HepG2 (cell line): ENCODE results near the gene SH3PXD2A. TPM values are rescaled to one million over a fixed set of nuclear protein-coding genes. Genes with fewer than 3 reads are reported as not detected.

Experiments
- ATAC-seq: fragments of 200-7000 bp; cut with Tn5 transposase; 3 replicates; pipeline ENCODE4 v1.9.1; 2020; ENCODE audit warnings: mild to moderate bottlenecking, moderate library complexity
- BruUV-seq: library from RNA; stranded (reverse); fragments of 400-500 nt; replicated peaks from 2 replicates; lab custom pipeline; 2021; lab: Mats Ljungman, UMichigan
- CTCF ChIA-PET: fragments of 300-600 bp; formaldehyde crosslinking; extraction: SDS; loops from one replicate; lab custom pipeline; 2021; ENCODE audit warnings: low total read pairs, inconsistent platforms, low intra/inter-chr PET ratio; lab: Yijun Ruan, JAX
- POLR2A ChIA-PET: fragments of 350-600 bp; sonication (Branson Sonifier 250); formaldehyde crosslinking; loops from one replicate; lab custom pipeline; 2020; ENCODE audit warnings: antibody characterized with exemption, inconsistent platforms; lab: Yijun Ruan, JAX
- DNase-seq: peaks from one replicate; pipeline ENCODE4 v3.0.0-alpha.2; 2015; ENCODE audit warnings: low spot score
- FAIRE-seq: peaks from 3 replicates; lab custom pipeline; 2011; peaks lifted over from hg19 to GRCh38; lab: Jason Lieb, UNC
- H2AFZ ChIP-seq: one replicate; pipeline ENCODE4 v1.6.1; 2011; ENCODE audit warnings: low read length, inconsistent platforms
- H3K27ac ChIP-seq: fragments of 300-600 bp; 3 replicates; pipeline ENCODE4 v1.8.0; 2011; ENCODE audit warnings: mixed run types, mild to moderate bottlenecking, mixed read lengths, low read length, inconsistent platforms; ENCODE audit not compliant: insufficient read depth; ENCODE audit errors: extremely low read length
- H3K27me3 ChIP-seq, 2 experiments: fragments of 200-600 bp in 1 of 2; 2 replicates in 1 of 2; 3 replicates in 1 of 2; pipeline versions ENCODE4 v1.6.0 to v1.8.0; 2011; ENCODE audit warnings: low read length in 2 of 2, mild to moderate bottlenecking in 2 of 2, moderate library complexity in 2 of 2, inconsistent platforms in 1 of 2; ENCODE audit not compliant: insufficient read depth in 2 of 2, control insufficient read depth in 1 of 2
- H3K36me3 ChIP-seq, 2 experiments: fragments of 200-600 bp in 1 of 2; replicated peaks in 1 of 2; 2 replicates in 1 of 2; 3 replicates in 1 of 2; pipeline versions ENCODE4 v1.5.1 to v1.8.0; 2011; ENCODE audit warnings: low read length in 2 of 2, inconsistent platforms in 1 of 2; ENCODE audit not compliant: insufficient read depth in 2 of 2, control insufficient read depth in 1 of 2
- H3K4me1 ChIP-seq: 2 replicates; pipeline ENCODE4 v1.5.1; 2012; ENCODE audit warnings: low read length, inconsistent platforms; ENCODE audit not compliant: insufficient read depth
- H3K4me2 ChIP-seq: 2 replicates; pipeline ENCODE4 v1.6.0; 2011; ENCODE audit warnings: low read depth, low read length, inconsistent platforms
- H3K4me3 ChIP-seq, 3 experiments: fragments of 200-600 bp in 1 of 3; sonication (generic), shearing (Covaris generic) in 1 of 3; replicated peaks in 1 of 3; 2 replicates each; pipeline ENCODE4 v1.5.1; 2011 to 2016; ENCODE audit warnings: low read length in 3 of 3, inconsistent platforms in 2 of 3, low read depth in 2 of 3, mild to moderate bottlenecking in 2 of 3, control low read depth in 1 of 3, mixed read lengths in 1 of 3; ENCODE audit not compliant: insufficient read depth in 1 of 3
- H3K79me2 ChIP-seq: one replicate; pipeline ENCODE4 v1.6.1; 2011; ENCODE audit warnings: low read length, inconsistent platforms; ENCODE audit not compliant: insufficient read depth
- H3K9ac ChIP-seq: 2 replicates; pipeline ENCODE4 v1.6.0; 2011; ENCODE audit warnings: mild to moderate bottlenecking, low read depth, low read length, inconsistent platforms; ENCODE audit not compliant: insufficient read depth
- H3K9me3 ChIP-seq: 2 replicates; pipeline ENCODE4 v1.5.1; 2012; ENCODE audit warnings: mild to moderate bottlenecking, low read length
- H4K20me1 ChIP-seq: 2 replicates; pipeline ENCODE4 v1.6.0; 2011; ENCODE audit warnings: inconsistent platforms, mild to moderate bottlenecking, low read length, moderate library complexity; ENCODE audit not compliant: insufficient read depth
- CBX5 ChIP-seq: sonication (generic); formaldehyde crosslinking; IDR thresholded peaks from 2 replicates; pipeline ENCODE4 v1.4.0; 2020; ENCODE audit warnings: missing genetic modification reagents, borderline replicate concordance
- CHD4 ChIP-seq: fragments of 200-600 bp; sonication (generic); IDR thresholded peaks from 2 replicates; pipeline ENCODE4 v1.7.0; 2017; ENCODE audit warnings: mild to moderate bottlenecking, low read length, borderline replicate concordance
- DNMT3B ChIP-seq: conservative IDR thresholded peaks from 2 replicates; pipeline ENCODE4 v1.6.1; 2016; ENCODE audit warnings: missing biosample characterization, control low read depth
- DPF2 ChIP-seq: sonication (generic); formaldehyde crosslinking; IDR thresholded peaks from 2 replicates; pipeline ENCODE4 v1.4.0; 2020; ENCODE audit warnings: mild to moderate bottlenecking, low read depth, missing genetic modification reagents, borderline replicate concordance
- ETV5 ChIP-seq: IDR thresholded peaks from 2 replicates; pipeline ENCODE4 v1.6.1; 2018; ENCODE audit warnings: missing biosample characterization, missing genetic modification reagents, inconsistent platforms, borderline replicate concordance
- HNF4G ChIP-seq, 2 experiments: sonication (generic) in 1 of 2; formaldehyde crosslinking in 1 of 2; IDR thresholded peaks; 2 replicates each; pipeline versions ENCODE4 v1.4.0 to v1.6.1; 2011 to 2020; ENCODE audit warnings: borderline replicate concordance in 2 of 2, low read depth in 2 of 2, mild to moderate bottlenecking in 2 of 2, low read length in 1 of 2, missing genetic modification reagents in 1 of 2, moderate library complexity in 1 of 2
- IKZF1 ChIP-seq: fragments of 450-650 bp; IDR thresholded peaks from 2 replicates; pipeline ENCODE4 v1.7.1; 2016
- ISL2 ChIP-seq: sonication (generic); formaldehyde crosslinking; IDR thresholded peaks from 2 replicates; pipeline ENCODE4 v1.5.0; 2020; ENCODE audit warnings: missing genetic modification reagents
- MEIS2 ChIP-seq: sonication (generic); formaldehyde crosslinking; IDR thresholded peaks from 2 replicates; pipeline ENCODE4 v1.9.0; 2021; ENCODE audit warnings: mild to moderate bottlenecking, missing genetic modification reagents
- NFYB ChIP-seq: sonication (generic); formaldehyde crosslinking; IDR thresholded peaks from 2 replicates; pipeline ENCODE4 v1.4.0; 2020; ENCODE audit warnings: missing genetic modification reagents
- NFYC ChIP-seq: IDR thresholded peaks from 2 replicates; pipeline ENCODE4 v1.6.1; 2016; ENCODE audit warnings: missing genetic modification reagents, missing compliant biosample characterization
- PRPF4 ChIP-seq: fragments of 200-400 bp; formaldehyde crosslinking; IDR thresholded peaks from 2 replicates; pipeline ENCODE4 v1.6.1; 2016; ENCODE audit warnings: low read length, low read depth; ENCODE audit not compliant: poor library complexity, severe bottlenecking
- SAP130 ChIP-seq: IDR thresholded peaks from 2 replicates; pipeline ENCODE4 v1.6.1; 2016; ENCODE audit warnings: low read depth
- THAP9 ChIP-seq: sonication (generic); formaldehyde crosslinking; IDR thresholded peaks from 2 replicates; pipeline ENCODE4; 2020; ENCODE audit warnings: missing genetic modification reagents, mild to moderate bottlenecking, borderline replicate concordance
- ZBTB3 ChIP-seq: sonication (generic); formaldehyde crosslinking; IDR thresholded peaks from 2 replicates; pipeline ENCODE4 v1.4.0; 2020; ENCODE audit warnings: low read depth, mild to moderate bottlenecking, moderate library complexity, missing genetic modification reagents, borderline replicate concordance
- ZNF12 ChIP-seq: sonication (generic); formaldehyde crosslinking; IDR thresholded peaks from 2 replicates; pipeline ENCODE4 v1.5.0; 2020; ENCODE audit warnings: missing genetic modification reagents
- ZNF501 ChIP-seq: sonication (generic); formaldehyde crosslinking; IDR thresholded peaks from 2 replicates; pipeline ENCODE4 v1.5.1; 2020; ENCODE audit warnings: mild to moderate bottlenecking, moderate library complexity, missing genetic modification reagents
- ZNF543 ChIP-seq: sonication (generic); formaldehyde crosslinking; IDR thresholded peaks from 2 replicates; pipeline ENCODE4 v1.4.0; 2020; ENCODE audit warnings: mild to moderate bottlenecking, missing genetic modification reagents
- ZNF619 ChIP-seq: sonication (generic); formaldehyde crosslinking; IDR thresholded peaks from 2 replicates; pipeline ENCODE4 v1.4.0; 2020; ENCODE audit warnings: mild to moderate bottlenecking, missing genetic modification reagents
- ZNF75D ChIP-seq: sonication (generic); formaldehyde crosslinking; IDR thresholded peaks from 2 replicates; pipeline ENCODE4 v1.8.1; 2023; ENCODE audit warnings: missing genetic modification reagents, mild to moderate bottlenecking, borderline replicate concordance
- ZNF768 ChIP-seq: sonication (generic); formaldehyde crosslinking; IDR thresholded peaks from 2 replicates; pipeline ENCODE4 v1.4.0; 2020; ENCODE audit warnings: missing genetic modification reagents
- WGBS: methylation state at CpG from one replicate; pipeline ENCODE4 v1.1.6; 2017; ENCODE audit warnings: low lambda C conversion rate; 5-methylcytosine and 5-hydroxymethylcytosine counted together
- in situ Hi-C: cut with HindIII; loops from 2 replicates; pipeline ENCODE4 v1.10.0; 2017; ENCODE audit warnings: low pct_unique_long_range_greater_than_20kb; ENCODE audit not compliant: extremely low pct_ligation_motif_present
- intact Hi-C: fragments of 100-400 bp; cut with micrococcal nuclease; formaldehyde crosslinking; loops from one replicate; pipeline ENCODE4 v1.10.0; 2022; ENCODE audit not compliant: unreplicated experiment
- polyA plus RNA-seq, 8 experiments: library from polyadenylated mRNA; depleted of rRNA in 3 of 8; stranded (reverse) in 7 of 8; unstranded in 1 of 8; fragments of >200 nt; fragmentation: Illumina TruSeq in 4 of 8; extraction: Trizol in 4 of 8; gene quantifications; 2 replicates each; pipeline versions ENCODE4 v1.2.1 to v1.2.3, GENCODE V29; 2011 to 2016; ENCODE audit warnings: low read depth in 4 of 8, missing spikeins in 1 of 8, mixed read lengths in 1 of 8; ENCODE audit not compliant: insufficient read depth in 1 of 8
- total RNA-seq, 5 experiments: library from RNA; depleted of rRNA; stranded (reverse); fragments of >200 nt; fragmentation: Illumina TruSeq; extraction: Trizol; gene quantifications; 2 replicates each; pipeline ENCODE4 v1.2.3, GENCODE V29; 2016; ENCODE audit warnings: low read depth in 1 of 5
- TF ChIP-seq, protein P1 (sequence below): sonication (generic); formaldehyde crosslinking; IDR thresholded peaks from 2 replicates; pipeline ENCODE4 v1.5.1; 2020; ENCODE audit warnings: mild to moderate bottlenecking, missing genetic modification reagents, borderline replicate concordance

SH3PXD2A gene
- total and polyA plus RNA-seq, 2 of the 13 experiments (the other 11 are each of a cell fraction or from before 2014, with no cell fraction given) = 11.1 to 11.3 TPM

GRCh38 chr10:103651783-103652476 is 203.4 kb downstream of the SH3PXD2A start:
- BruUV-seq = no TSS peak
- Histone ChIP-seq H3K79me2 (peaks cover 53% of the 10 kb centered on the region), H3K9ac (no peak overlapping the region; the same call in 1 of the 2 replicates), H3K9me3 (no peaks in the 10 kb centered on the region), H3K36me3 (peaks cover 15 to 63% of the 10 kb centered on the region in 2 experiments), H3K27me3 (no peaks in the 10 kb centered on the region), H4K20me1 (peaks cover 29% of the 10 kb centered on the region), H3K4me1 (peaks cover 61% of the 10 kb centered on the region), H3K4me3 (0 out of 6 replicates have a peak overlapping the region, but pooled peaks of 1 of the 3 experiments have one; percentile 11), H3K4me2 (peak overlapping the region; percentile 41), H2AFZ (no peak overlapping the region), H3K27ac (peak overlapping the region; percentile 69)
- ChIA-PET CTCF (no interaction called here), POLR2A (interaction anchor here (1.7 kb wide), 1 partner anchor 9 kb away, joined by 13 read pairs; no protein-coding TSS in a partner anchor)
- peak; percentile 90 for FAIRE-seq
- ATAC-seq = peak; percentile 78
- peak; percentile 58 for DNase-seq
- 26% methylated on average over 10 of the region's 10 CpGs for WGBS
- in situ Hi-C loops = no loop called here
- intact Hi-C loops = no loop called here
- TF ChIP-seq PRPF4 = no peak
- peak; percentile 95 for TF ChIP-seq ZNF543 (CRISPR knock-in tag)
- TF ChIP-seq ZNF75D (CRISPR knock-in tag) = no peak
- no peak for TF ChIP-seq ZNF768 (CRISPR knock-in tag)
- TF ChIP-seq ISL2 (CRISPR knock-in tag) = no peak
- no peak for TF ChIP-seq SAP130 (CRISPR knock-in tag)
- no peak for TF ChIP-seq THAP9 (CRISPR knock-in tag)
- TF ChIP-seq HNF4G (IDR thresholded peaks at IDR 0.05; ENCODE audit: borderline replicate concordance, low read depth, low read length) = peak; percentile 69; the same call in 1 of the 2 replicates
- no peak for TF ChIP-seq HNF4G (CRISPR knock-in tag; IDR thresholded peaks at IDR 0.05; ENCODE audit: borderline replicate concordance, low read depth)
- TF ChIP-seq, protein P1, sequence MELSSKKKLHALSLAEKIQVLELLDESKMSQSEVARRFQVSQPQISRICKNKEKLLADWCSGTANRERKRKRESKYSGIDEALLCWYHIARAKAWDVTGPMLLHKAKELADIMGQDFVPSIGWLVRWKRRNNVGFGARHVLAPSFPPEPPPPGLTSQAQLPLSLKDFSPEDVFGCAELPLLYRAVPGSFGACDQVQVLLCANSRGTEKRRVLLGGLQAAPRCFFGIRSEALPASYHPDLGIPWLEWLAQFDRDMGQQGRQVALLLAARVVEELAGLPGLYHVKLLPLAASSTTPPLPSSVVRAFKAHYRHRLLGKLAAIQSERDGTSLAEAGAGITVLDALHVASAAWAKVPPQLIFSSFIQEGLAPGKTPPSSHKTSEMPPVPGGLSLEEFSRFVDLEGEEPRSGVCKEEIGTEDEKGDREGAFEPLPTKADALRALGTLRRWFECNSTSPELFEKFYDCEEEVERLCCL = no peak
- no peak for TF ChIP-seq ZNF619 (CRISPR knock-in tag)
- TF ChIP-seq NFYC (CRISPR knock-in tag) = peak; percentile 61
- no peak for TF ChIP-seq DNMT3B
- TF ChIP-seq NFYB = peak; percentile 73
- TF ChIP-seq CHD4 = 0 out of 2 replicates have a peak, but pooled peaks have one; percentile 37
- TF ChIP-seq ZNF12 = no peak
- TF ChIP-seq CBX5 (CRISPR knock-in tag) = no peak
- no peak for TF ChIP-seq ZBTB3 (CRISPR knock-in tag)
- no peak for TF ChIP-seq ZNF501 (CRISPR knock-in tag)
- TF ChIP-seq DPF2 = 0 out of 2 replicates have a peak, but pooled peaks have one; percentile 2
- TF ChIP-seq IKZF1 = no peak
- TF ChIP-seq MEIS2 (CRISPR knock-in tag) = no peak
- no peak for TF ChIP-seq ETV5
